GM19463 (cell line): ENCODE measurements around the gene ASXL1.

Experiments
- ATAC-seq: cut with Tn5 transposase; IDR thresholded peaks from one replicate; pipeline ENCODE4 v1.9.1; 2021; ENCODE audit warnings: mild to moderate bottlenecking, moderate library complexity; ENCODE audit not compliant: unreplicated experiment

ASXL1 gene

GRCh38 chr20:32437391-32438074 is 79.4 kb downstream of the ASXL1 start:
- no peak for ATAC-seq

- no peak for ATAC-seq
Observed at GRCh38 chr20:32438331-32438858, 80.3 kb downstream of the ASXL1 start.

- no peak for ATAC-seq
Observed at GRCh38 chr20:32439132-32439829, 81.2 kb downstream of the ASXL1 start.

- no peak for ATAC-seq
Observed at GRCh38 chr20:32440069-32440757, 82.1 kb downstream of the ASXL1 start.

GRCh38 chr20:32440758-32441078 is 82.6 kb downstream of the ASXL1 start:
- no peak for ATAC-seq

- ATAC-seq = no peak
Observed at GRCh38 chr20:32441638-32442037, 83.5 kb downstream of the ASXL1 start.

- ATAC-seq = no peak
Observed at GRCh38 chr20:32442630-32443373, 84.7 kb downstream of the ASXL1 start.

GRCh38 chr20:32443386-32443974 is 85.3 kb downstream of the ASXL1 start:
- ATAC-seq = no peak

GRCh38 chr20:32444474-32445220 is 86.5 kb downstream of the ASXL1 start:
- ATAC-seq = no peak

GRCh38 chr20:32445539-32446273 is 87.6 kb downstream of the ASXL1 start:
- ATAC-seq = no peak

- no peak for ATAC-seq
Observed at GRCh38 chr20:32446301-32447100, 88.4 kb downstream of the ASXL1 start.

GRCh38 chr20:32447136-32448027 is 89.3 kb downstream of the ASXL1 start:
- ATAC-seq = no peak

- no peak for ATAC-seq
Observed at GRCh38 chr20:32448306-32449056, 90.3 kb downstream of the ASXL1 start.

- no peak for ATAC-seq
Observed at GRCh38 chr20:32449057-32449889, 91.1 kb downstream of the ASXL1 start.

GRCh38 chr20:32449890-32450401 is 91.8 kb downstream of the ASXL1 start:
- no peak for ATAC-seq
